Caco-2 (cell line): ENCODE results near the gene GPC5. TPM values are rescaled to one million over a fixed set of nuclear protein-coding genes. Genes with fewer than 3 reads are reported as not detected.

Source experiments
- BruUV-seq: library from RNA; stranded (reverse); fragments of 400-500 nt; replicated peaks from 2 replicates; lab custom pipeline; 2021; lab: Mats Ljungman, UMichigan
- CTCF ChIA-PET: fragments of 300-600 bp; sonication (Branson Sonifier 250); formaldehyde crosslinking; loops from one replicate; lab custom pipeline; 2022; ENCODE audit warnings: antibody characterized with exemption; lab: Charles Lee
- POLR2A ChIA-PET: fragments of 300-600 bp; sonication (Branson Sonifier 250); formaldehyde crosslinking; loops from one replicate; lab custom pipeline; 2022; ENCODE audit warnings: antibody characterized with exemption; lab: Charles Lee
- DNase-seq, 2 experiments: peaks; one replicate each; pipeline versions ENCODE4 v3.0.0 to v3.0.0-alpha.2; 2020 to 2022
- H3K27me3 ChIP-seq: replicated peaks from 2 replicates; pipeline ENCODE4 v1.6.0; 2011; ENCODE audit warnings: low read length; ENCODE audit not compliant: control insufficient read depth, insufficient read depth
- H3K36me3 ChIP-seq: 2 replicates; pipeline ENCODE4 v1.5.1; 2011; ENCODE audit warnings: low read length; ENCODE audit not compliant: control insufficient read depth, insufficient read depth
- H3K4me1 ChIP-seq: fragments of 250-450 bp; sonication (Bioruptor Pico); 2 replicates; pipeline ENCODE4 v1.5.1; 2020; ENCODE audit warnings: mild to moderate bottlenecking
- H3K4me3 ChIP-seq: 2 replicates; pipeline ENCODE4 v1.5.1; 2011; ENCODE audit warnings: low read depth, mild to moderate bottlenecking, control low read depth, low read length
- H3K9me3 ChIP-seq: fragments of 250-450 bp; sonication (Bioruptor Pico); 2 replicates; pipeline ENCODE4 v1.5.1; 2020; ENCODE audit warnings: mild to moderate bottlenecking, moderate library complexity
- H3K27ac Mint-ChIP-seq: one replicate; pipeline ENCODE4 v1.8.0; 2022; ENCODE audit warnings: mixed read lengths; ENCODE audit not compliant: unreplicated experiment
- H3K27me3 Mint-ChIP-seq: one replicate; pipeline ENCODE4 v1.8.0; 2022; ENCODE audit warnings: mixed read lengths; ENCODE audit not compliant: insufficient read depth, unreplicated experiment
- H3K36me3 Mint-ChIP-seq: one replicate; pipeline ENCODE4 v1.8.0; 2022; ENCODE audit warnings: mild to moderate bottlenecking, mixed read lengths; ENCODE audit not compliant: insufficient read depth, unreplicated experiment
- H3K4me1 Mint-ChIP-seq: one replicate; pipeline ENCODE4 v1.8.0; 2022; ENCODE audit warnings: low read depth, mixed read lengths; ENCODE audit not compliant: unreplicated experiment
- H3K4me3 Mint-ChIP-seq: one replicate; pipeline ENCODE4 v1.8.0; 2022; ENCODE audit warnings: mild to moderate bottlenecking, moderate library complexity, mixed read lengths; ENCODE audit not compliant: unreplicated experiment
- H3K9me3 Mint-ChIP-seq: one replicate; pipeline ENCODE4 v1.8.0; 2022; ENCODE audit warnings: mixed read lengths; ENCODE audit not compliant: unreplicated experiment
- CTCF ChIP-seq, 2 experiments: fragments of 200-600 bp in 1 of 2; IDR thresholded peaks; 1 replicate in 1 of 2; 2 replicates in 1 of 2; pipeline versions ENCODE4 v1.5.1 to v1.8.0; 2011 to 2022; ENCODE audit warnings: antibody characterized with exemption in 1 of 2, control low read depth in 1 of 2, inconsistent platforms in 1 of 2, low read depth in 1 of 2, low read length in 1 of 2, mild to moderate bottlenecking in 1 of 2, moderate library complexity in 1 of 2; ENCODE audit not compliant: insufficient read depth in 1 of 2, severe bottlenecking in 1 of 2, unreplicated experiment in 1 of 2
- intact Hi-C: fragments of 100-400 bp; cut with micrococcal nuclease; formaldehyde crosslinking; loops from one replicate; pipeline ENCODE4 v1.10.0; 2022; ENCODE audit not compliant: unreplicated experiment
- total RNA-seq: library from RNA; stranded (reverse); gene quantifications from 2 replicates; pipeline ENCODE4 v1.2.3, GENCODE V29; 2022

Gene GPC5
- total RNA-seq, 1 experiment from 2014 or later = 4.1 TPM

GRCh38 chr13:91845612-91846011 is 447.2 kb downstream of the GPC5 start:
- Mint-ChIP-seq H3K9me3 (no peaks in the 10 kb centered on the region), H3K4me1 (no peaks in the 10 kb centered on the region), H3K27ac (no peak overlapping the region), H3K27me3 (peaks cover 13% of the 10 kb centered on the region), H3K36me3 (no peaks in the 10 kb centered on the region), H3K4me3 (no peak overlapping the region)
- POLR2A ChIA-PET = no interaction called here
- CTCF ChIA-PET = no interaction called here
- no peak for TF ChIP-seq CTCF (IDR thresholded peaks at IDR 0.05; ENCODE audit: insufficient read depth in 1 of 2, low read depth in 1 of 2, low read length in 1 of 2, severe bottlenecking in 1 of 2, unreplicated experiment in 1 of 2)
- no peak overlapping the region for H3K4me3 ChIP-seq
- H3K9me3 ChIP-seq = no peaks in the 10 kb centered on the region
- H3K4me1 ChIP-seq = no peaks in the 10 kb centered on the region
- DNase-seq = no peak
- no peaks in the 10 kb centered on the region for H3K27me3 ChIP-seq
- intact Hi-C loops = no loop called here
- no TSS peak for BruUV-seq
- no peaks in the 10 kb centered on the region for H3K36me3 ChIP-seq

GRCh38 chr13:91863699-91864098 is 465.3 kb downstream of the GPC5 start:
- no peak for DNase-seq
- no peaks in the 10 kb centered on the region for H3K36me3 ChIP-seq
- TF ChIP-seq CTCF (IDR thresholded peaks at IDR 0.05; ENCODE audit: insufficient read depth in 1 of 2, low read depth in 1 of 2, low read length in 1 of 2, severe bottlenecking in 1 of 2, unreplicated experiment in 1 of 2) = no peak
- ChIA-PET POLR2A (no interaction called here), CTCF (no interaction called here)
- peaks cover 11% of the 10 kb centered on the region for H3K27me3 Mint-ChIP-seq
- no peaks in the 10 kb centered on the region for H3K27me3 ChIP-seq
- H3K36me3 Mint-ChIP-seq = no peaks in the 10 kb centered on the region
- intact Hi-C loops = no loop called here
- no peaks in the 10 kb centered on the region for H3K4me1 Mint-ChIP-seq
- no peak overlapping the region for H3K27ac Mint-ChIP-seq
- no peak overlapping the region for H3K4me3 Mint-ChIP-seq
- no peaks in the 10 kb centered on the region for H3K9me3 Mint-ChIP-seq
- H3K4me3 ChIP-seq = no peak overlapping the region
- H3K4me1 ChIP-seq = no peaks in the 10 kb centered on the region
- BruUV-seq = no TSS peak
- H3K9me3 ChIP-seq = no peaks in the 10 kb centered on the region

- BruUV-seq = no TSS peak
- no peak for TF ChIP-seq CTCF (IDR thresholded peaks at IDR 0.05; ENCODE audit: insufficient read depth in 1 of 2, low read depth in 1 of 2, low read length in 1 of 2, severe bottlenecking in 1 of 2, unreplicated experiment in 1 of 2)
- Mint-ChIP-seq H3K36me3 (no peaks in the 10 kb centered on the region), H3K4me3 (no peak overlapping the region), H3K4me1 (no peaks in the 10 kb centered on the region), H3K9me3 (no peaks in the 10 kb centered on the region), H3K27me3 (peaks cover 3% of the 10 kb centered on the region), H3K27ac (no peak overlapping the region)
- no peaks in the 10 kb centered on the region for H3K4me1 ChIP-seq
- H3K27me3 ChIP-seq = no peaks in the 10 kb centered on the region; the same call in 1 of the 2 replicates
- intact Hi-C loops = no loop called here
- no peaks in the 10 kb centered on the region for H3K36me3 ChIP-seq
- no peak overlapping the region for H3K4me3 ChIP-seq
- ChIA-PET POLR2A (no interaction called here), CTCF (no interaction called here)
- H3K9me3 ChIP-seq = no peaks in the 10 kb centered on the region
- no peak for DNase-seq
Measured at GRCh38 chr13:91868351-91868750, 469.9 kb downstream of the GPC5 start.
